GM12891 (cell line): Measurements from ENCODE around the gene SERPINA9. TPM values are rescaled to one million over a fixed set of nuclear protein-coding genes. Genes with fewer than 3 reads are reported as not detected.
"Not testable (repeated sequence)": the region's sequence is repeated elsewhere in the genome, so short reads cannot be mapped to it uniquely, and the experiment has no call there.

Experiments
- DNase-seq: peaks from one replicate; pipeline ENCODE4 v3.0.0; 2011; ENCODE audit warnings: low spot score; ENCODE audit not compliant: insufficient read length
- FAIRE-seq: peaks from 2 replicates; lab custom pipeline; 2011; peaks lifted over from hg19 to GRCh38; lab: Jason Lieb, UNC
- PAX5 ChIP-seq: IDR thresholded peaks from 2 replicates; pipeline ENCODE4 v1.6.1; 2011; ENCODE audit warnings: low read length, moderate library complexity, mild to moderate bottlenecking; ENCODE audit not compliant: insufficient read depth, severe bottlenecking
- POLR2A ChIP-seq: IDR thresholded peaks from 2 replicates; pipeline ENCODE4 v1.6.1; 2011; ENCODE audit warnings: low read depth, low read length, control low read depth
- POLR2AphosphoS5 ChIP-seq: IDR thresholded peaks from 2 replicates; pipeline ENCODE4 v1.6.1; 2011; ENCODE audit warnings: low read depth, low read length, control low read depth
- POU2F2 ChIP-seq: IDR thresholded peaks from 2 replicates; pipeline ENCODE4 v1.6.1; 2011; ENCODE audit warnings: low read depth, mild to moderate bottlenecking, control low read depth, low read length, moderate library complexity
- SPI1 ChIP-seq: IDR thresholded peaks from 2 replicates; pipeline ENCODE4 v1.6.1; 2011; ENCODE audit warnings: low read depth, low read length, control low read depth
- TAF1 ChIP-seq: IDR thresholded peaks from 2 replicates; pipeline ENCODE4 v1.6.1; 2011; ENCODE audit warnings: low read depth, low read length, control low read depth
- polyA plus RNA-seq: library from polyadenylated mRNA; unstranded; fragments of >200 nt; gene quantifications from one replicate; pipeline ENCODE4 v1.2.1, GENCODE V29; 2012; ENCODE audit warnings: low read depth, missing spikeins, inconsistent platforms; ENCODE audit not compliant: missing spikeins

Gene SERPINA9
- not detected for polyA plus RNA-seq

DNA sequence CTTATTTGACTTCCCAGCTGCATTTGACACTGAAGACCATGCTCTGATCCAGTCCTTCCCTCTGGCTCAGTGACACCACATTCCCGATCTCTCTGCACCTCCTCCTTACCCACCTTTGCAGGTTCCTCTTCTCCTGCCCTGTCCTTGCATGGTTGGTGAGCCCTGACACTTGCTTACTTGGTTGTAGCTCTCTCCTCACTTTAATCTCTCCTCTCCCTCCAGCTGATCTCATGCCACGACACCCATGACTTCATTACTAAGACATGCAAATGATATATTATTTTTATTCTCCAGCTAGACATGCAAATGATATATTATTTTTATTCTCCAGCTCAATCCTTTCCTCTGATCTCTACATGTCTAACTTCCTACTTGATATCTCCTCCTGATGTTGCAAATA, at the start of gene SERPINA9:
SERPINA9 (minus strand) TSS at position 175 of the 400 bp plus-strand sequence. CDS start 6,357 bp downstream, outside the sequence.
- DNase-seq (no peak), FAIRE-seq (no peak)
- TF ChIP-seq PAX5 (no peak), POU2F2 (no peak), SPI1 (no peak), TAF1 (no peak), POLR2AphosphoS5 (no peak), POLR2A (no peak)

GRCh38 chr14:94524093-94524492, 48.1 kb upstream of the SERPINA9 start:
- DNase-seq (no peak), FAIRE-seq (no peak)
- no peak for TF ChIP-seq SPI1
- TF ChIP-seq POLR2A = no peak
- TF ChIP-seq POU2F2 = no peak
- no peak for TF ChIP-seq POLR2AphosphoS5
- TF ChIP-seq PAX5 = no peak
- no peak for TF ChIP-seq TAF1

GRCh38 chr14:94523265-94523664, 47.3 kb upstream of the SERPINA9 start:
- DNase-seq (no peak), FAIRE-seq (no peak)
- TF ChIP-seq TAF1 (no peak), SPI1 (no peak), POU2F2 (no peak), POLR2A (no peak), POLR2AphosphoS5 (no peak), PAX5 (no peak)

DNA sequence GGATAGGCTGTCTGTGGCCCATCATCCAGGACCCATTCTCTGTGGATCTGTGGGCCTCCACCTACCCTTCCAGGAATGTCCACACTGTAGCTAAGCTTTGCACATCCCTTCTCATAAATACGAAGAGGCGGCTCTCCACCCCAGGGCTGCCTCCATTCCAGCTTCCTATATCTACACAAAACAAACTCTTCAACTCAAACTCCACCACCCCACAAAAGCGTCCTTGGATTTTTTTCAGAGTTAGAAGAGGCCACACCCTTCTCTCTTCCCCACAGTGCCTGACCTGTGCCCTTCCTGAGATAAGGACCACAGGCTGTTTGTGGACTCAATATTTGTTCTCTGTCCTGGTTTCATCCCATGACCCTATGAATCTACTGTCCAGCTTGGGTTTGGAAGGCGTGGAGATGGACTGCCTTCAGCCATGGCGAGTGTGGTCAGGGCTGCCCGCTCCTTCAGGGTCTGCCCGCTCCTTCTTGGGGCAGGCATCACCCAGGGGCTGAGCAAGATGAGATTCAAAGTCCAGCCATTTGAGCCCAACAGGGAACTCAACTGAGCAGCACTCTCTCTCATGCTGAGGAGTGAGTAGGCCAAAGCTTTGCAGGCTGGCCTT, 46.2 kb upstream of the SERPINA9 start:
- TF ChIP-seq POU2F2 (no peak), TAF1 (no peak), POLR2AphosphoS5 (no peak), SPI1 (no peak), PAX5 (no peak), POLR2A (no peak)
- DNase-seq (no peak), FAIRE-seq (no peak)

DNA sequence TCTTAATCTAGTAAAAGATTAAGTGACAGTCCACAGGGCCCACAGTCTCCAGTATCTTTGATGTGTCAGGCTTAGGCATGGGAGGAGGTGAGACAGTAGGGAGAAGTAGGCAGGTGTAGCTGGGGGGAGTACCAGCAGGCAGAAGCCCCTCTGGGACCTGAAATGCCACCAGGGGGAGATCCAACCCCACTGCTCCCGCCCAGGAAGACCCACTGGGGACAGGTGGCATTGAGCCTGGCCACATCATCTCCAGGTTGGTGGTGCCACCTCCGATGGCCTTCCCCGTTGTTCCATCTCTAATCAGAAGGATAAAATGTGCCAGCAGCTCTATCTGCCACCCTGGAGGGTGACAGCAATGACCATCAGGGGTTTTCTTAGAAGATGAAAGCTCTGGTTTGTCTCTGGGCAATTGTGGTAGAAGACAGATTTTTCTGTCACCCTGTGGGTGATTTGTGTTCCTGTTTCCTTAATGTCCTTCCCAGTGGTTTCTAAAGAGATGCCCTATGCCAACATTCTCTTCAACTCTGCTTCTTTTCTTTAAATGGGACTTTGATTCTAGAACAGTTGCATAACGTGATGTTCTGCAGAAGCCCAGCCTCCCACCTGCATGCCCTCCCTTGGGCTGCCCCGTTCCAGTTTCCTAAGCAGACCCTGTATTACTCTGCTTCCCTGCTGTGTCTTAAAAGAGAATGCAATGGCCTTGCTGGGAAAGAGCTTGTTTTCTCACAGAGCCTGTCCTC, 45.5 kb upstream of the SERPINA9 start:
- TF ChIP-seq POU2F2 = no peak
- no peak for TF ChIP-seq PAX5
- no peak for TF ChIP-seq POLR2A
- TF ChIP-seq POLR2AphosphoS5 = no peak
- no peak for TF ChIP-seq SPI1
- TF ChIP-seq TAF1 = no peak
- no peak for DNase-seq
- no peak for FAIRE-seq

DNA sequence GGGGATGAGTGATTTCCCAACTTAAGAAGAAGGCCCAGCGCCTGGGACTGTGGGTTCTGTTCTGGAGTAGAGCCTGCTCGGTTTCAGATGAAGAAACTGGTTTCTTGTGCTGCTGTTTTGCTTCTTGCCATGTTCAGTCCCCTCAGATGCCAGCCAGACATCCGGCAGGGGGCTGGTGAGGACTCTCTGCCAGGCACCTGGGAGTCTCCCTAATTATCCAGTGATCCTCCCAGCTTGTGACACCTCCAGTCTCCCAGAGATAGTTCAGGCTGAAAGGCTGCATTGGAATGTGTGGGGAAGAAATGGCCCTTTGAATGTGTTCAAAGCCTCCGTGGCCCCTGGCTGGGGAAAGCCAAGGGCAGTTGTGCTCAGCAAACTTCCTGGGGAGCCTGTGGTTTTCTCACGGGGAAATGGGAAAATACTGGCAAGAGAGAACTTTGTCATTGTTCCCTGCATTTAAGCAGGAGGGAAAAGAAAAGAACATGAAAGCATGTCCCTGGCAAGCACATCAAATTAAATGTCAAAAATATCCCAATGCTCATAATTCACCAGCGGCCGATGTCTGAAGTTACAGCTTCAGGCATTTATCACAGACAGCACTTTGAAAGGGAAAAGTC, 41.8 kb upstream of the SERPINA9 start:
- no peak for FAIRE-seq
- TF ChIP-seq POLR2AphosphoS5 = no peak
- TF ChIP-seq POU2F2 = no peak
- no peak for TF ChIP-seq TAF1
- TF ChIP-seq POLR2A = no peak
- TF ChIP-seq SPI1 = no peak
- TF ChIP-seq PAX5 = no peak
- no peak for DNase-seq

GRCh38 chr14:94517248-94517640, 41.2 kb upstream of the SERPINA9 start:
- no peak for FAIRE-seq

DNA sequence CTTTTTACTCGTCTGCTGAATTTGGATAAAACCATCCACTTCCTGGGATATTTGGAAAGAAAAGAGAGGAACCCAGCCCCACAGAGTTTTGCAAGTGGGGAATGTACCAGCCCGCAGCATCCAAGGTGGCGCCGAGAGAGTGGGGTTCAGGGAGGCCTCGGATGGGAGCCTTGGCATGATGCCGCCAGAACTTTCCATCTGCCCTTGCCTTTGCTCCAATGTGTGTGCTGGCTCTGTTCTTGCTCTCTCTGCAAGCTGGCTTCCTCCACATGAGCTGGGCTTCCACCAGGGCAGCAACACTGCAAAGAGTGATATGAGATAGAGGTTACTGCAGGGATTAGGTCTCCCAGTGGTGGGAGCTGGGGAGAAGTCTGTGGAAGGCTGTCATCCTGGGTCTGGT, 39.9 kb upstream of the SERPINA9 start:
- FAIRE-seq = no peak
- no peak for DNase-seq
- TF ChIP-seq PAX5 (no peak), POLR2AphosphoS5 (no peak), POU2F2 (no peak), POLR2A (no peak), SPI1 (no peak), TAF1 (no peak)

More at GRCh38 chr14:94517248-94517640, 41.2 kb upstream of the SERPINA9 start:
- no peak for DNase-seq
- no peak for TF ChIP-seq SPI1
- no peak for TF ChIP-seq POLR2A
- no peak for TF ChIP-seq POLR2AphosphoS5
- TF ChIP-seq TAF1 = no peak
- no peak for TF ChIP-seq POU2F2

DNA sequence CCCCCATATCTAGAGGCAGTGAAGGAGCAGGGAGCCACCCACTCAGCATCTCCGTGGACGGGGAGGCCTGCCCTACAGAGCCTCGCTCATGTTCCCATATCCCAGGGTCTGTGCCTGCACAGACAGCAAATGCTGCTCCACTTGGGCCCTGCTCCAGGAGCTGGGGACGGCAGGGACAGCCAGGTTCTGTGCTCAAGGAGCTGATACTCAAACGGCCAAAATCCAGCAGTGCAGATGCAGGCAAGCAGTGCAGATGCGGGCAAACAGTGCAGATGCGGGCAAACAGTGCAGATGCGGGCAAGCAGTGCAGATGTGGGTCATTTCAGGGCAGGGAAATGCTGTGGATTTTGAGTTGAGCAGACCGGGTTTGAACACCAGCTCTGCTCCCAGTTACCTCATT, 39.4 kb upstream of the SERPINA9 start:
- FAIRE-seq = no peak
- no peak for DNase-seq
- no peak for TF ChIP-seq SPI1
- no peak for TF ChIP-seq POU2F2

- no peak for FAIRE-seq
- no peak for DNase-seq
- TF ChIP-seq SPI1 = no peak
Measured at GRCh38 chr14:94514351-94514750, 38.4 kb upstream of the SERPINA9 start.

GRCh38 chr14:94510481-94510880, 34.5 kb upstream of the SERPINA9 start:
- FAIRE-seq = not testable (repeated sequence)

More at GRCh38 chr14:94510481-94510880, 34.5 kb upstream of the SERPINA9 start:
- DNase-seq = not testable (repeated sequence)
